ENCODE data around the gene RAPGEF2.

Gene RAPGEF2

GRCh38 chr4:159279084-159279483 is 176.2 kb downstream of the RAPGEF2 start:
- no peak for DNase-seq (ENCODE audit: low read depth)

DNA sequence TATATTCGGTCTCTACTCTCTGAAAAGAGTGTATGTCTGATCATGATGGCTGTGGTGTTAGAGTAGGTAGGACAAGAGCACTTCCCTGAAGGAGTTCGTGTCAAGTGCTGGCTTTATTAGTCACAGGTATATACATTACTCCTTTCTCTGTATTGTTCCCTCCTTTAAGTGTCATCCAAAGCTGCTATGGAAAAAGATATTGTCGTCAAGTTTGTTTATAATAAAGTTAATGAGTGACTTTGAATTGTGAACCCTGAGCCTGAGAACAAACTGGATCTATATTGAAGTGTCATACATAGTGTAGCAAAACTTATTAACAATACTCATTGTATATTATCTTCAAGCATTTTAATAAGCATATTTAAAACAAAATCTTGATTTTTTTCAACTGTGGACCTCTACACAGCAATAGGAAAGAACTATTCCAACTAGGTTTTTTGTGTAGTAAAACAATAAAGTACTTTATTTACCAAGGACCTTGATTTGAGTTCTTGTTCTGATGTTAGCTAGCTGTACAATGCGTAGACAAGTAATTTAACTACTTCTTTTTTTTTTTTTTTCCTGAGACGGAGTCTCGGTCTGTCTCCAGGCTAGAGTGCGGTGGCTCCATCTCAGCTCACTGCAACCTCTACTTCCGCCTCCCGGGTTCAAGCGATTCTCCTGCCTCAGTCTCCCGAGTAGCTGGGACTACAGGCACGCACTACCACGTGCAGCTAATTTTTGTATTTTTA is 177.7 kb downstream of the RAPGEF2 start:
- no peak for DNase-seq (ENCODE audit: low read depth)

GRCh38 chr4:159281771-159282170 is 178.9 kb downstream of the RAPGEF2 start:
- no peak for DNase-seq (ENCODE audit: low read depth)

- DNase-seq (ENCODE audit: low read depth): no peak
These were observed 179.4 kb downstream of the RAPGEF2 start for GRCh38 chr4:159282329-159282728.

DNA sequence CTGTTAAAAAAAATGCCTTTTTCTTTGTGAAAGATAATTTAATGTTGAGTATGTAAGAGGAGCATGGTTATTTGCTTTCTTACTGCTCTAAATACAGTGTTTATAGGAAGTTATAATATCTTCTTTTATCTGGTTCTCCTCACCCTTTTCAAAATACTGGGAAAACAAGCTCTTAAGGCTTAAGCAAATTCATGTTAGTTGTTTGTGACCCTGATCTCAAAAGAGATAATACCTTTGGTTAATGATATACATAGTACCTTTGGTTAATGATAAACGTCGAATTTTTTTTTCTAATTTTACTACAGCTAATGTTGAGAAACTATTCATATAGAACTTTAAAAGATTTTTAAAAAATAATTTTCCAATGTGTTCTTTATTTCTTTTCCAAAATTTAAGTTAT is 180.1 kb downstream of the RAPGEF2 start:
- DNase-seq (ENCODE audit: low read depth): no peak

- DNase-seq (ENCODE audit: low read depth): no peak
These were observed 180.8 kb downstream of the RAPGEF2 start for GRCh38 chr4:159283696-159284095.

GRCh38 chr4:159284113-159284512 is 181.2 kb downstream of the RAPGEF2 start:
- no peak for DNase-seq (ENCODE audit: low read depth)

GRCh38 chr4:159284733-159285132 is 181.9 kb downstream of the RAPGEF2 start:
- no peak for DNase-seq (ENCODE audit: low read depth)

DNA sequence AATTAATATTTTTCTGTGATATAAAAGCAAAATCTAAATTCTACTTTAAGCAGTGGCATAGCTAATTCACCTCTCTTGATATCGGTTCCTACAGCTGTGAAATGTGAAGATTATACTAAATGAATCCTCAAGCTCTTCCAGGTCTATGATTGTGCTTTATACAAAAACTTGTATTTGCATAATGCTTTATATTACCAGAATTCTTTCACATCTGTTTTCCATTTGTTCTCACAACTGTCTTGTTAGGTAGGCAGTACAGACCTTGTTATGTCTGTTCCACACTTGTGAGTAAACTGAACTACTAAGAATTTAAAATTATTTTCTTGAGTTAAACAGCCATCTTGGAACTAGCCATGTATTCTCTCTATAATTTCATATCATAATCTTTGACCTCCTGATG is 184.9 kb downstream of the RAPGEF2 start:
- DNase-seq (ENCODE audit: low read depth): no peak

- DNase-seq (ENCODE audit: low read depth): no peak
These were observed 186.8 kb downstream of the RAPGEF2 start for GRCh38 chr4:159289682-159290081.

DNA sequence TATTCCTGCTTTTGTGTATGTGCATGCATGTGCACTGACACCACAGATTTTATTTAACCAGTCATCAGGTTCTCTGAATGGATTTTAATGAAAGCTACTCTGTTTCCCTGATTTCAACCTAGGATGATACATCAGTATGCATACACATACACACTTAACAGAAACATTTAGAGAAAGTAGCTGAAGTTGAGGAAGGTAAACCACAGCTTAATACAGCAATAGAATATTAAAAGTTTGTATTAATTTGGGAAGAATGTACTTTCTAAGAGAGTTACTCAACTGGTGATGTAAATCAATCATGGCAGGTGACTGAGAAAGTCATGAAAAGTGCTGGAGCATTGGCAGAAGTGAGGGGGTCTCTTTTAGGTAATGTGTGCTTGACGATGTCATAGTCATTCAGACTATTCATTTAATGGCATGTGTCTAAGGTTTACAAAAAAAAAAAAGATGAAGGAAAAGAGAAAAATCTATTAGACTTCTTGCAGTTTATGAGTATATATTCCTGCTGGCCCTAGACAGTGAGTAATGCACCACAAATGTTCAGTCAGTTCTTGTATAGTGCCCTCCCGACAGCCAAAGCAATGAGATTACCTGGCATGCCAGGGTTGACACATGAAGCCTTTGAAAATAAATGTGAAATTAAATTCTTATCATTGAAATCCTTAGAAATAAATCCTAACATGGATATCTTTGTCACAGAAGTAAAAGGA is 187.6 kb downstream of the RAPGEF2 start:
- no peak for DNase-seq (ENCODE audit: low read depth)

DNA sequence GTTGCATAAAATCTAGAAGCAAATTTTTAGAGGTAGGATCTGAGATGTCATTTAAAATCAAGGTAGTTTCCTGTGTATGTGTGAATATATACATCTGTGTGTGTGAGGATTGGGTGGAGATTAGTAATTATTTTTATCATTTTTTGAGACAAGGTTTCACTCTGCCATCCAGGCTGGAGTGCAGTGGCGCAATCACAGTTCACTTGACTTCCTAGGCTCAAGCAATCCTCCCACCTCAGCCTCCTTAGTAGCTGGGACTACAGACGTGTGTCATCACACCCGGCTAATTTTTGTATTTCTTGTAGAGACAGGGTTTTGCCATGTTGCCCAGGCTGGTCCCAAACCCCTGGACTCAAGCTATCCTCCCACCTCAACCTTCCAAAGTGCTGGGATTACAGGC is 188.3 kb downstream of the RAPGEF2 start:
- no peak for DNase-seq (ENCODE audit: low read depth)

GRCh38 chr4:159292137-159292896 is 189.4 kb downstream of the RAPGEF2 start:
- no peak for DNase-seq (ENCODE audit: low read depth)

- no peak for DNase-seq (ENCODE audit: low read depth)
These were observed 191.1 kb downstream of the RAPGEF2 start for GRCh38 chr4:159293811-159294515.

DNA sequence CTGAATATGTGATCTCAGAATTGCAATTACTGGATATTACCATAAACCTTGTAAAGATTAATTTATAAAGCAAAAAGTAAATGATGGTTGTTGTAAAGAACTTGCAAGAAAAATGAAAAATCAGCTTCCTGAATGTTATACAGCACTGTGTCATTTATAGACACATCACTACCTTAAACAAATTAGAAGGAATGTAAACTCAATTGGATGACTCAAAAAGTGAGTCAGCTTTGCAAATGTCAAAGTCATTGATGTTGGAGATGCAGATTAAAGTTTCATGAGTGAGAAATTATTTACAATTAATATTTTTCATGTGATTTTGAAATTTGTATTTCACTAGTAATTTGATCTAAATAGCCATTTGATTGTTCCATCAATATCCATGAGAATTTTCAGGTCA is 193.2 kb downstream of the RAPGEF2 start:
- DNase-seq (ENCODE audit: low read depth): no peak

- no peak for DNase-seq (ENCODE audit: low read depth)
These were observed 194.2 kb downstream of the RAPGEF2 start for GRCh38 chr4:159297091-159297490.

GRCh38 chr4:159298502-159298901 is 195.6 kb downstream of the RAPGEF2 start:
- DNase-seq (ENCODE audit: low read depth): no peak

DNA sequence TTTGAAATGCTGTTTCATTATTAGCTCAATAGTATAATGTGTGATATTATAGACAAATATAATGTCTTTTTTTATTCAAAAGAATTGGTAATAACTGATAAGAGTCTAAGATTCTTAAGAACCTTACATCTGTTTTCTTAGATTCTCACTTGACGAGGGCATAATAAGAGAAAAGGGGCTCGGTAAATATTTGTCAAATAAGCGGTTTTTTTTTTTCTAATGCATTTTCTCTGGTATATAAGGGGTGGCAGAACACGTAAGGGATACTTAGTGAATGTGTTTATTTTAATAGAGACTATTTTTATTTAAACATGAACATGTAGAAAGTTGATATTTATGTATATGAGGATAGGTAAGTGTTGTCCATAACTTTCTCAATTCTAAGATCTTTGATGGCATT is 200.6 kb downstream of the RAPGEF2 start:
- DNase-seq (ENCODE audit: low read depth): no peak

DNA sequence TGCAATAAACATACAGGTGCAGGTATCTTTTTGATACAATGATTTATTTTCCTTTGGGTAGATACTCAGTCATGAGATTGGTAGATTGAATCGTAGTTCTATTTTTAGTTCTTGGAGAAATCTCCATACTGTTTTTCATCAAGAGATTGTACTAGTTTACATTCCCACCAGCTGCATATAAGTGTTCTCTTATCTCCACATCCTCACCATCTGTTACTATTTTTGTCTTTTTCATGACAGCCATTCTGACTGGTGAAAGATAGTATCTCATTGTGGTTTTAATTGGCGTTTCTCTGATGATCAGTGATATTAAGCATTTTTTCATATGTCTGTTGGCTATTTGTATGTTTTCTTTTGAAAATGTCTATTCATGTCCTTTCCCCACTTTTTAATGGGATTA is 202.2 kb downstream of the RAPGEF2 start:
- no peak for DNase-seq (ENCODE audit: low read depth)

GRCh38 chr4:159307929-159308328 is 205.1 kb downstream of the RAPGEF2 start:
- DNase-seq (ENCODE audit: low read depth): no peak

- no peak for DNase-seq (ENCODE audit: low read depth)
These were observed 205.9 kb downstream of the RAPGEF2 start for GRCh38 chr4:159308566-159309340.

DNA sequence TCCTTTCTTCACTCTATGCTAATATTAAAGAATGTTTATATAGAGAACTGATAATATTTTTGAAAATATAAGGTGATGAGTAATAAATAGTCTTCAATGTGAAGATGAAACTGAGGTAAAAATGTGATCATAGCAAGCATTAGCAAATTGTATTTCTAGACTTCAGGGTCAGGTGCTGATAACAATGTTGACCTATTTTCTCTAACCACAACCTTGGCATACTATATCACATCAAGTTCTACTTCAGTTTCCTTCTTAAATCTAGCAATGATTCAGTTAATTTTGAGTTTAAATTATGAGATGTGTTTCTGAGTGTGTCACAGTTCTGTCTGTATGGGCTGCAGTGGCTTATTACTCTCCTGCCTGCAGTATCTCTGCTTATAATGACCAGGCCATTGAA is 209.4 kb downstream of the RAPGEF2 start:
- DNase-seq (ENCODE audit: low read depth): no peak

All from T-helper 22 cell (primary cell).